ENCODE results near the gene LAMP1. TPM values are rescaled to one million over a fixed set of nuclear protein-coding genes. Genes with fewer than 3 reads are reported as not detected.

The LAMP1 gene
- total RNA-seq, 1 donor from 2014 or later = 413 TPM

GRCh38 chr13:113267642-113268405 is 29.2 kb upstream of the LAMP1 start:
- H3K36me3 Mint-ChIP-seq (ENCODE audit: unreplicated experiment) = peaks cover 16% of the 10 kb centered on the region
- H3K4me3 Mint-ChIP-seq (ENCODE audit: unreplicated experiment) = no peak overlapping the region
- no peak for DNase-seq (ENCODE audit: extremely low spot score, unreplicated experiment)
- no peaks in the 10 kb centered on the region for H3K4me1 Mint-ChIP-seq (ENCODE audit: unreplicated experiment)
- no peak for TF ChIP-seq CTCF (IDR thresholded peaks at IDR 0.05)
- no peaks in the 10 kb centered on the region for H3K27me3 Mint-ChIP-seq (ENCODE audit: unreplicated experiment)
- H3K9me3 Mint-ChIP-seq (ENCODE audit: unreplicated experiment) = no peaks in the 10 kb centered on the region
- no peak overlapping the region for H3K27ac Mint-ChIP-seq (ENCODE audit: unreplicated experiment)

DNA sequence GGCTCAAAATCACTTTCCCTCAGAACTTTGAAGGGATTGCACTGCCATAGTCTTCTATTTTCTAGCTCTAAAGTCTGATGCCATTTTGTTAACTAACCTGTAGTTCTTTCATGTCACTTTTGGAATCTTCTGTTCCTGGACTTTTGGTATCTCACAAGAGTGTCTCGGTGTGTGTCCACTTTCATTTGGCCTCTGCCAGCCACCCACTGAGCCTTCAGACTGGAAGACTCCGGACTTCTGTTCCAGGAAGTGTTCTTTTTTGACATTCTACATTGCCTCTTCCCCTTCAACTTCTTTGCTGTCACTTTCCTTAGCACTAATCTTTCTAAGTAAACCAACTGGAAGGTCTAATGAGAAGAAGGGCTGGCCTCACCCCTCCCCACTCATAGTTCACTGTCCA is 25.0 kb upstream of the LAMP1 start:
- DNase-seq (ENCODE audit: extremely low spot score, unreplicated experiment) = no peak
- Mint-ChIP-seq H3K9me3 (ENCODE audit: unreplicated experiment) (no peaks in the 10 kb centered on the region), H3K4me3 (ENCODE audit: unreplicated experiment) (no peak overlapping the region), H3K27me3 (ENCODE audit: unreplicated experiment) (no peaks in the 10 kb centered on the region), H3K27ac (ENCODE audit: unreplicated experiment) (no peak overlapping the region), H3K36me3 (ENCODE audit: unreplicated experiment) (peaks cover 7% of the 10 kb centered on the region), H3K4me1 (ENCODE audit: unreplicated experiment) (peaks cover 19% of the 10 kb centered on the region)
- TF ChIP-seq CTCF (IDR thresholded peaks at IDR 0.05) = no peak

DNA sequence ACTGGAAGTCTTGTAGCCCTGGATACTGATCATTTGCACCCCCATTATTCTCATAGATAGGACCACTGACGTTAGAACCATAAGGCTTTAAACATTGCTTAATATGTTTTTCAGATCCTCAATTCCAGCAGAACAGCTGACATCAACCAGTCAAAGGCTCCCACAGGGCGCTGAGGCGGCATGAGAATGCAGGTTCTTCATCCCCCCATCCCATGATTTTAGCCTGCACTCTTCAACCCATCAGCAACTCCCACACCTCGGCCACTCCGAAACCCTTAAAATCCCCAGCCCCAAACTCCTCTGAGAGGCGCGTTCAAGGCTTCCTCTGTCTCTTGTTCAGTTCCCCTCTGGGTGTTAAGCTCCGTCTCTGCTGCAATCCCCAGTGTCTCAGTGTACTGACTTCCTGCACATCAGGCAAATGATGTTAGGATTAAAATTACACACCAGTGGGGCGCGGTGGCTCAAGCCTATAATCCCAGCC is 24.3 kb upstream of the LAMP1 start:
- no peak for DNase-seq (ENCODE audit: extremely low spot score, unreplicated experiment)
- Mint-ChIP-seq H3K4me1 (ENCODE audit: unreplicated experiment) (peaks cover 19% of the 10 kb centered on the region), H3K9me3 (ENCODE audit: unreplicated experiment) (no peaks in the 10 kb centered on the region), H3K27ac (ENCODE audit: unreplicated experiment) (no peak overlapping the region), H3K27me3 (ENCODE audit: unreplicated experiment) (no peaks in the 10 kb centered on the region), H3K4me3 (ENCODE audit: unreplicated experiment) (no peak overlapping the region), H3K36me3 (ENCODE audit: unreplicated experiment) (peaks cover 6% of the 10 kb centered on the region)
- TF ChIP-seq CTCF (IDR thresholded peaks at IDR 0.05) = no peak

DNA sequence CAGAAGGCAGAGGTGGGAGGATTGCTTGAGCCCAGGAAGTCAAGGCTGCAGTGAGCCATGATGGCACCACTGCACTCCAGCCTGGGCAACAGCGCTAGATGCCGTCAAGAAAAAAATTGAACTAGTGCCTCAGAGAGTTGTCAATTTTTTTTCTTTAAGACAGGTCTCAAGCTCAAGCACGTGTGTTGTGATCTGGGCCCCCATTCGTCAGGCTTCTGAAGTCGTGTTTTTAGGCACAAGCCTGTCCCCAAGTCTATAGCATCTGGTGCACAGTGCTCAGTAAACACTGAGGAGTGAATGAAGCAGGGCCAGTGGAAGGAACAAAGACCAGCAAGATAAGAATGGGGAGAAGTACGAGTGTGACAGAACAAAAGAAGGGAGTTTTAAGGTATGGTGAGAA is 23.7 kb upstream of the LAMP1 start:
- DNase-seq (ENCODE audit: extremely low spot score, unreplicated experiment) = no peak
- no peak for TF ChIP-seq CTCF (IDR thresholded peaks at IDR 0.05)
- Mint-ChIP-seq H3K9me3 (ENCODE audit: unreplicated experiment) (no peaks in the 10 kb centered on the region), H3K27ac (ENCODE audit: unreplicated experiment) (no peak overlapping the region), H3K27me3 (ENCODE audit: unreplicated experiment) (no peaks in the 10 kb centered on the region), H3K4me3 (ENCODE audit: unreplicated experiment) (no peak overlapping the region), H3K36me3 (ENCODE audit: unreplicated experiment) (peaks cover 5% of the 10 kb centered on the region), H3K4me1 (ENCODE audit: unreplicated experiment) (peaks cover 19% of the 10 kb centered on the region)

DNA sequence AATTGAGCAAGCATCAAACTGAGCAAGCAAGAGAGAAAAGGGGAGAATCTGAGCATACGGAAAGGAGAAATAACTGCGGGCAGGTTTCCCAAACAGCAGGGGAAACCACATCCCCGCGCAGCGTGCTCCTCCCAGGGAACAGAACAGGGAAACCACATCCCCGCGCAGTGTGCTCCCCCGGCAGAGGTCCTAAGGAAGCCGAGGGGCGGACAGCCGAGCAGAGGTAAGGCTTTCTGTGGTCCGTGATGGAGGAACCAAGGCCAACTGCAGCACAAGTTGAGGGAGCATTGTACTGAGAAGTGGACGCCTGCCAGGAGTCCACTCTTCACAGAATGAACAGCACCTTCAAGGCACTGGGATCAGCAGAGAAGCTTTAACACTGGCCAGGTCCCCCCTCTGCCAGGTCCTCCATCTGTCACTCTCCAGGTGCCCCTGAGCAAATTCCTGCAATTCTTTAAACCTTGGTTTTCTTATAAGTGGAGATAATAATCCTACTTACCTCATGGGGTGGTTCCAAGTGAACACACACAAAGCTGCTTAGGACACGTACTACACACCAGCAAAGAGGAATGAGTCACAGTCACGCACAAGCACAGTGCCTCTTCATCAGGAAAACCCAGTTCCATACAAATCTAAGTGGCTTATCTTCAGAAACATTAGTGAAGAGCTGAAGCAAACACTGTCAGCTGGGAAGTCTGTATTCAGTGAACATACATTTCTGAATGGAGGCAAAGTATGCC is 23.0 kb upstream of the LAMP1 start:
- Mint-ChIP-seq H3K27ac (ENCODE audit: unreplicated experiment) (no peak overlapping the region), H3K27me3 (ENCODE audit: unreplicated experiment) (no peaks in the 10 kb centered on the region), H3K36me3 (ENCODE audit: unreplicated experiment) (peaks cover 4% of the 10 kb centered on the region), H3K9me3 (ENCODE audit: unreplicated experiment) (peaks cover 3% of the 10 kb centered on the region), H3K4me1 (ENCODE audit: unreplicated experiment) (peaks cover 19% of the 10 kb centered on the region), H3K4me3 (ENCODE audit: unreplicated experiment) (no peak overlapping the region)
- no peak for DNase-seq (ENCODE audit: extremely low spot score, unreplicated experiment)
- TF ChIP-seq CTCF (IDR thresholded peaks at IDR 0.05) = no peak
